SK-N-SH (cell line): ENCODE measurements around the gene PDZD2. TPM values are rescaled to one million over a fixed set of nuclear protein-coding genes. Genes with fewer than 3 reads are reported as not detected.

Experiments used
- CTCF ChIA-PET: fragments of 300-600, 350-600 bp; formaldehyde crosslinking; extraction: SDS; loops from one replicate; lab custom pipeline; 2021; lab: Yijun Ruan, JAX
- POLR2A ChIA-PET: fragments of 350-600 bp; sonication (Branson Sonifier 250); formaldehyde crosslinking; extraction: SDS; loops from one replicate; lab custom pipeline; 2020; ENCODE audit warnings: antibody characterized with exemption, inconsistent platforms; lab: Yijun Ruan, JAX
- DNase-seq: peaks from one replicate; pipeline ENCODE4 v3.0.0; 2012
- H2AFZ ChIP-seq: fragments of 200-600 bp; sonication (generic); 2 replicates; pipeline ENCODE4 v1.8.1; 2016; ENCODE audit warnings: antibody characterized with exemption, mild to moderate bottlenecking, low read depth
- H3F3A ChIP-seq: fragments of 200-600 bp; sonication (generic); replicated peaks from 2 replicates; pipeline ENCODE3; 2016; ENCODE audit warnings: antibody characterized with exemption, mild to moderate bottlenecking; ENCODE audit not compliant: insufficient read depth
- H3K27ac ChIP-seq, 2 experiments: fragments of 200-500 bp in 1 of 2; fragments of 200-600 bp in 1 of 2; sonication (Bioruptor generic) in 1 of 2; sonication (generic), shearing (Covaris generic) in 1 of 2; 2 replicates each; pipeline versions ENCODE4 v1.5.1 to v1.6.1; 2014 to 2016; ENCODE audit warnings: low read depth in 2 of 2, inconsistent platforms in 1 of 2, low read length in 1 of 2, mild to moderate bottlenecking in 1 of 2, mixed read lengths in 1 of 2
- H3K27me3 ChIP-seq: fragments of 200-600 bp; sonication (generic), shearing (Covaris generic); 2 replicates; pipeline ENCODE4 v1.6.1; 2016; ENCODE audit warnings: mixed run types; ENCODE audit not compliant: insufficient read depth
- H3K36me3 ChIP-seq, 2 experiments: fragments of 200-500 bp in 1 of 2; fragments of 200-600 bp in 1 of 2; sonication (Bioruptor generic) in 1 of 2; sonication (generic) in 1 of 2; replicated peaks in 1 of 2; 2 replicates each; pipeline versions ENCODE3 to v1.5.1; 2014 to 2016; ENCODE audit warnings: low read length in 1 of 2, mild to moderate bottlenecking in 1 of 2; ENCODE audit not compliant: insufficient read depth in 2 of 2, control insufficient read depth in 1 of 2
- H3K4me1 ChIP-seq, 2 experiments: fragments of 200-500 bp in 1 of 2; fragments of 200-600 bp in 1 of 2; sonication (Bioruptor generic) in 1 of 2; sonication (generic), shearing (Covaris generic) in 1 of 2; 2 replicates each; pipeline versions ENCODE4 v1.5.1 to v1.6.1; 2014 to 2016; ENCODE audit warnings: low read depth in 1 of 2, low read length in 1 of 2, mixed run types in 1 of 2; ENCODE audit not compliant: insufficient read depth in 2 of 2, control insufficient read depth in 1 of 2
- H3K4me2 ChIP-seq: fragments of 200-600 bp; sonication (generic), shearing (Covaris generic); 2 replicates; pipeline ENCODE4 v1.6.1; 2017; ENCODE audit warnings: mixed run types
- H3K4me3 ChIP-seq, 2 experiments: fragments of 200-500 bp in 1 of 2; fragments of 200-600 bp in 1 of 2; sonication (Bioruptor generic) in 1 of 2; sonication (generic), shearing (Covaris generic) in 1 of 2; 2 replicates each; pipeline versions ENCODE4 v1.5.1 to v1.8.1; 2014 to 2016; ENCODE audit warnings: low read depth in 2 of 2, inconsistent platforms in 1 of 2, low read length in 1 of 2, mild to moderate bottlenecking in 1 of 2, mixed read lengths in 1 of 2, moderate library complexity in 1 of 2
- H3K79me2 ChIP-seq: fragments of 200-600 bp; sonication (generic); 2 replicates; pipeline ENCODE4 v1.8.1; 2017; ENCODE audit warnings: mild to moderate bottlenecking; ENCODE audit not compliant: insufficient read depth
- H3K9ac ChIP-seq: fragments of 200-600 bp; sonication (generic); 2 replicates; pipeline ENCODE4 v1.6.1; 2017; ENCODE audit warnings: mixed run types
- H3K9me2 ChIP-seq: fragments of 200-600 bp; sonication (generic); 2 replicates; pipeline ENCODE4 v1.6.1; 2017; ENCODE audit warnings: mixed run types
- H3K9me3 ChIP-seq: fragments of 200-600 bp; sonication (generic); 2 replicates; pipeline ENCODE4 v1.6.1; 2017; ENCODE audit warnings: mixed run types, mild to moderate bottlenecking, moderate library complexity
- H4K20me1 ChIP-seq: fragments of 200-600 bp; sonication (generic); 2 replicates; pipeline ENCODE4 v1.6.1; 2017; ENCODE audit warnings: mild to moderate bottlenecking, mixed run types; ENCODE audit not compliant: insufficient read depth
- EP300 ChIP-seq, 2 experiments: IDR thresholded peaks; 2 replicates each; pipeline versions ENCODE4 v1.4.0 to v1.6.1; 2012; ENCODE audit warnings: borderline replicate concordance in 1 of 2, low read depth in 1 of 2, low read length in 1 of 2
- EZH2phosphoT487 ChIP-seq: fragments of 200-600 bp; sonication (generic); IDR thresholded peaks from 2 replicates; pipeline ENCODE4 v1.6.1; 2017; ENCODE audit warnings: low read depth, mixed run types, mild to moderate bottlenecking, antibody characterized with exemption, moderate library complexity, borderline replicate concordance
- FOXJ3 ChIP-seq: sonication (generic); formaldehyde crosslinking; IDR thresholded peaks from 2 replicates; pipeline ENCODE4 v1.5.1; 2020; ENCODE audit warnings: mild to moderate bottlenecking, missing genetic modification reagents
- FOXM1 ChIP-seq: IDR thresholded peaks from 2 replicates; pipeline ENCODE4 v1.4.0; 2012; ENCODE audit warnings: low read depth, mild to moderate bottlenecking
- GABPA ChIP-seq: IDR thresholded peaks from 2 replicates; pipeline ENCODE4 v1.4.0; 2012; ENCODE audit warnings: low read depth, mild to moderate bottlenecking
- RFX5 ChIP-seq: IDR thresholded peaks from 2 replicates; pipeline ENCODE4 v1.6.1; 2012; ENCODE audit warnings: mild to moderate bottlenecking, improper control_type of control experiment, low read length
- RXRA ChIP-seq: IDR thresholded peaks from 2 replicates; pipeline ENCODE4 v1.4.0; 2012; ENCODE audit warnings: low read depth, mild to moderate bottlenecking, borderline replicate concordance
- TEAD4 ChIP-seq: IDR thresholded peaks from 2 replicates; pipeline ENCODE4 v1.4.0; 2012; ENCODE audit warnings: mild to moderate bottlenecking, borderline replicate concordance; ENCODE audit not compliant: insufficient read depth
- WGBS: methylation state at CpG from one replicate; pipeline ENCODE4 v1.1.6; 2017; ENCODE audit warnings: low lambda C conversion rate; 5-methylcytosine and 5-hydroxymethylcytosine counted together
- polyA plus RNA-seq, 3 experiments: library from polyadenylated mRNA; depleted of rRNA; stranded (reverse); fragments of >200 nt; gene quantifications; 2 replicates each; pipeline ENCODE4 v1.2.3, GENCODE V29; 2012
- TF ChIP-seq, protein P1 (sequence below): IDR thresholded peaks from 2 replicates; pipeline ENCODE4 v1.6.1; 2012; ENCODE audit warnings: mild to moderate bottlenecking, low read depth, low read length, moderate library complexity
- TF ChIP-seq, protein P2 (sequence below): IDR thresholded peaks from 2 replicates; pipeline ENCODE4 v1.4.0; 2012; ENCODE audit warnings: low read depth
- TF ChIP-seq, protein P3 (sequence below): fragments of 150-350 bp; IDR thresholded peaks from 2 replicates; pipeline ENCODE4 v1.6.1; 2017; ENCODE audit warnings: antibody characterized with exemption, low read length, low read depth, borderline replicate concordance
- TF ChIP-seq, protein P4 (sequence below): fragments of 200-600 bp; sonication (generic); IDR thresholded peaks from 2 replicates; pipeline ENCODE4 v1.6.1; 2017; ENCODE audit warnings: antibody characterized with exemption, mild to moderate bottlenecking, moderate library complexity

The PDZD2 gene
- polyA plus RNA-seq, 1 of the 3 experiments (the other 2 are of a cell fraction) = 0.13 TPM

DNA sequence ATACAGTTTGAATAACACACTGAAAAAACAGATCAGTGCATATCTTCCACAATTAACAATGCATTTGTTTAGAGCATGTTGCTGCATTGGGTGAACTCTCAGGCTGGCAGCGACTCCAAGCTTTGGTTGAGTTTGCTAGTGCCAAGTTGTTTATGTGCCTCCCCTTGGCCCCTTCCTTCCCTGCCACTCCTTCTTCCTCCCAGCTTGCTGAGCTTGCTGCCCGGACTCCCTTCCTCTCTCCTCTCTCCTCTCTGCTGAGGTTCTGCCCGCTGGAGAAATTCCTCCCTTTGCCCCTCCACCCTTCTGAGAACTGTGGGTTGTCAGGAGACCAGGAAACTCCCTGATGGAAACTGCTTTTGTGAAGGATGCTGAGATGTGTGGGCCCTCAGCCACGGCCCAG is 247.3 kb downstream of the PDZD2 start:
- CTCF ChIA-PET = no interaction called here
- H3K4me1 ChIP-seq = peaks cover 0 to 4% of the 10 kb centered on the region in 2 experiments; a peak in 1 of 4 replicates
- no peaks in the 10 kb centered on the region for H3K36me3 ChIP-seq
- no peak overlapping the region for H3K9ac ChIP-seq
- H3K27ac ChIP-seq = no peak overlapping the region
- H3F3A ChIP-seq = no peaks in the 10 kb centered on the region
- WGBS = 37% methylated on average over 4 of the region's 4 CpGs
- peaks cover 13% of the 10 kb centered on the region for H3K27me3 ChIP-seq
- TF ChIP-seq TEAD4 (no peak), FOXJ3 (CRISPR knock-in tag) (no peak), RXRA (no peak), EP300 (IDR thresholded peaks at IDR 0.05; ENCODE audit: borderline replicate concordance in 1 of 2, low read depth in 1 of 2, low read length in 1 of 2) (no peak), FOXM1 (no peak), EZH2phosphoT487 (no peak), GABPA (no peak), RFX5 (no peak)
- TF ChIP-seq, protein P1, sequence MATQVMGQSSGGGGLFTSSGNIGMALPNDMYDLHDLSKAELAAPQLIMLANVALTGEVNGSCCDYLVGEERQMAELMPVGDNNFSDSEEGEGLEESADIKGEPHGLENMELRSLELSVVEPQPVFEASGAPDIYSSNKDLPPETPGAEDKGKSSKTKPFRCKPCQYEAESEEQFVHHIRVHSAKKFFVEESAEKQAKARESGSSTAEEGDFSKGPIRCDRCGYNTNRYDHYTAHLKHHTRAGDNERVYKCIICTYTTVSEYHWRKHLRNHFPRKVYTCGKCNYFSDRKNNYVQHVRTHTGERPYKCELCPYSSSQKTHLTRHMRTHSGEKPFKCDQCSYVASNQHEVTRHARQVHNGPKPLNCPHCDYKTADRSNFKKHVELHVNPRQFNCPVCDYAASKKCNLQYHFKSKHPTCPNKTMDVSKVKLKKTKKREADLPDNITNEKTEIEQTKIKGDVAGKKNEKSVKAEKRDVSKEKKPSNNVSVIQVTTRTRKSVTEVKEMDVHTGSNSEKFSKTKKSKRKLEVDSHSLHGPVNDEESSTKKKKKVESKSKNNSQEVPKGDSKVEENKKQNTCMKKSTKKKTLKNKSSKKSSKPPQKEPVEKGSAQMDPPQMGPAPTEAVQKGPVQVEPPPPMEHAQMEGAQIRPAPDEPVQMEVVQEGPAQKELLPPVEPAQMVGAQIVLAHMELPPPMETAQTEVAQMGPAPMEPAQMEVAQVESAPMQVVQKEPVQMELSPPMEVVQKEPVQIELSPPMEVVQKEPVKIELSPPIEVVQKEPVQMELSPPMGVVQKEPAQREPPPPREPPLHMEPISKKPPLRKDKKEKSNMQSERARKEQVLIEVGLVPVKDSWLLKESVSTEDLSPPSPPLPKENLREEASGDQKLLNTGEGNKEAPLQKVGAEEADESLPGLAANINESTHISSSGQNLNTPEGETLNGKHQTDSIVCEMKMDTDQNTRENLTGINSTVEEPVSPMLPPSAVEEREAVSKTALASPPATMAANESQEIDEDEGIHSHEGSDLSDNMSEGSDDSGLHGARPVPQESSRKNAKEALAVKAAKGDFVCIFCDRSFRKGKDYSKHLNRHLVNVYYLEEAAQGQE = no peak
- TF ChIP-seq, protein P2, sequence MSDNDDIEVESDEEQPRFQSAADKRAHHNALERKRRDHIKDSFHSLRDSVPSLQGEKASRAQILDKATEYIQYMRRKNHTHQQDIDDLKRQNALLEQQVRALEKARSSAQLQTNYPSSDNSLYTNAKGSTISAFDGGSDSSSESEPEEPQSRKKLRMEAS = no peak
- TF ChIP-seq, protein P3, sequence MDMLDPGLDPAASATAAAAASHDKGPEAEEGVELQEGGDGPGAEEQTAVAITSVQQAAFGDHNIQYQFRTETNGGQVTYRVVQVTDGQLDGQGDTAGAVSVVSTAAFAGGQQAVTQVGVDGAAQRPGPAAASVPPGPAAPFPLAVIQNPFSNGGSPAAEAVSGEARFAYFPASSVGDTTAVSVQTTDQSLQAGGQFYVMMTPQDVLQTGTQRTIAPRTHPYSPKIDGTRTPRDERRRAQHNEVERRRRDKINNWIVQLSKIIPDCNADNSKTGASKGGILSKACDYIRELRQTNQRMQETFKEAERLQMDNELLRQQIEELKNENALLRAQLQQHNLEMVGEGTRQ = no peak
- TF ChIP-seq, protein P4, sequence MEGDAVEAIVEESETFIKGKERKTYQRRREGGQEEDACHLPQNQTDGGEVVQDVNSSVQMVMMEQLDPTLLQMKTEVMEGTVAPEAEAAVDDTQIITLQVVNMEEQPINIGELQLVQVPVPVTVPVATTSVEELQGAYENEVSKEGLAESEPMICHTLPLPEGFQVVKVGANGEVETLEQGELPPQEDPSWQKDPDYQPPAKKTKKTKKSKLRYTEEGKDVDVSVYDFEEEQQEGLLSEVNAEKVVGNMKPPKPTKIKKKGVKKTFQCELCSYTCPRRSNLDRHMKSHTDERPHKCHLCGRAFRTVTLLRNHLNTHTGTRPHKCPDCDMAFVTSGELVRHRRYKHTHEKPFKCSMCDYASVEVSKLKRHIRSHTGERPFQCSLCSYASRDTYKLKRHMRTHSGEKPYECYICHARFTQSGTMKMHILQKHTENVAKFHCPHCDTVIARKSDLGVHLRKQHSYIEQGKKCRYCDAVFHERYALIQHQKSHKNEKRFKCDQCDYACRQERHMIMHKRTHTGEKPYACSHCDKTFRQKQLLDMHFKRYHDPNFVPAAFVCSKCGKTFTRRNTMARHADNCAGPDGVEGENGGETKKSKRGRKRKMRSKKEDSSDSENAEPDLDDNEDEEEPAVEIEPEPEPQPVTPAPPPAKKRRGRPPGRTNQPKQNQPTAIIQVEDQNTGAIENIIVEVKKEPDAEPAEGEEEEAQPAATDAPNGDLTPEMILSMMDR = no peak
- TF ChIP-seq, all 33 proteins: peak for 0
- Histone ChIP-seq H2AFZ (no peak overlapping the region), H3K4me2 (no peak overlapping the region), H3K4me3 (no peak overlapping the region), H4K20me1 (no peaks in the 10 kb centered on the region), H3K79me2 (no peaks in the 10 kb centered on the region), H3K9me2 (no peaks in the 10 kb centered on the region), H3K9me3 (no peaks in the 10 kb centered on the region)
- POLR2A ChIA-PET = no interaction called here
- DNase-seq = no peak
